NCI-H1417 treated with DMSO at 0.1 percent for 48 hours (cell line): ENCODE measurements around the gene C1orf21.

ENCODE experiments used
- DNase-seq: peaks from one replicate; lab custom pipeline; 2025; lab: John Stamatoyannopoulos, UW

C1orf21 gene

DNA sequence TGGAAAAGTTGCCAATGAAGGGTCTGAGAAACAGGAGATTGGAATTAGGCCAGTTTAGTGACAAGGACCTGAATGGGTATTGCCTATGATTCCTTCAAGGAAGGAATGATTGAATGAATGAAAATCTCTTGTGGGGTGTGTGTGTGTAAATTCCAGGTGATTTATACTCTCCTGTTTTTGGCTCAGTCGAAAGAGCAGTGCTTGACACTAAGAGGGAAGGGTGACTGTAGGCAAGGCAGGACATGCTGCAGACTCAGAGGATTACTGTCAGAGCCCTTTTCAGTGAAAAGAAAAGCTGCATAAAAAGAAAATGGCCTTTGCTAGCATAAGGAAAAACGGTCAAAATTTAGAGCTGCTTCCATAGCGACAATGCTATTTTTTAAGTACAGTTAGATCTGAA lies 30.1 kb downstream of the C1orf21 start:
- DNase-seq, result no peak

DNA sequence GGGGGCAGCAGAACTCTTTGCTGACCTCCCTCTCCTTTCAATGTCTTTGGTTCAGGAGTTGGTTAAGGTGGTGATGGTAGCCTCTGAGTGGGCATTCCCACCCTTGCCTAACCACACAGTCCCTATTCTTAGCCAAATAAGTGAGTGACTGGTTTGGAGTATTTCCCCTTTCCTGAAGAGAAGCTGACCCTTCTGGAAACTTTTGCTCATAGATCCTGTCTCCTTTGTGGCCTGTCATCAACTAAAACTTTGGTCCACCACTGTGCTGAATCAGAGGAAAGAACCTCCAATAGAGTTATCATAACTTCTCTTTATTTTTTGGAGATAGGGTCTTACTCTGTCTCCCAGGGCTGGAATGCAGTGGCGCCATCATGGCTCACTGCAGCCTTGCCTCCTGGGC lies 31.1 kb downstream of the C1orf21 start:
- DNase-seq, result no peak

DNA sequence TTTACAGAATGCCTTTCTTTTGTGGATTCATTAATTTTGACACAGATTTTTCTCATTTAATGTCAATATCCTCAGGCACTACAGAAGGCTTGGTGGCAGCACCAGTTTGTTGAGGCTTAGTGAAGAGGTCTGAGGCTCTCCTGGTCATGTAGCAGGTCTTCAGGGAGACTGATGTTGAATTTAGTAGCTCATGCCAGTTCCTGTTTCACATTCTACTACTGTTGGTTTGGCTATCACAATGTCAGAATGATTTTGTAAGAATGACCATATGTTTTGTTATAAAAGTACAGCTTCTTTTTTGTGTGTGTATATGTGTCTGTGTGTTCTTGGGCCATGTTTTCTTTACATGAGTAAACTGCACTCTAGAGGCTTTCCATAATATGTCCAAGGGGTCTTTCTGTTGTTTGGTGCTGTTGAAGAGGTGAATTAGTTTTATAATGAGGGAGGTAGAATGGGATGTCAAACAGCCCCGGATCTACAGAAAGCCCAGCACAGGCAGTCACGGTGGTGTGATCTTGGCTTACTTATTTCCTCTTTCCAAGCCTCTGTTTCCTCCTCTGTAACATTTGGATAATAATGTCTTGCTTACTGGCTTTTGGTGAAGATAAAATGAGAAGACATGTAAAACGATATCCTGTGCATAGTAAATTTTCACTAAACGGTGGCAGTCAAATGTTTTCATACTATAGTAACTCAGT lies 32.0 kb downstream of the C1orf21 start:
- DNase-seq, result no peak

GRCh38 chr1:184419350-184420161 lies 32.7 kb downstream of the C1orf21 start:
- DNase-seq, result no peak

GRCh38 chr1:184422490-184423233 lies 35.8 kb downstream of the C1orf21 start:
- DNase-seq, result no peak

- DNase-seq, result no peak
Measured at GRCh38 chr1:184423649-184424048, 36.8 kb downstream of the C1orf21 start.

- DNase-seq, result no peak
Measured at GRCh38 chr1:184424157-184424556, 37.3 kb downstream of the C1orf21 start.

GRCh38 chr1:184424945-184425344 lies 38.1 kb downstream of the C1orf21 start:
- no peak for DNase-seq

DNA sequence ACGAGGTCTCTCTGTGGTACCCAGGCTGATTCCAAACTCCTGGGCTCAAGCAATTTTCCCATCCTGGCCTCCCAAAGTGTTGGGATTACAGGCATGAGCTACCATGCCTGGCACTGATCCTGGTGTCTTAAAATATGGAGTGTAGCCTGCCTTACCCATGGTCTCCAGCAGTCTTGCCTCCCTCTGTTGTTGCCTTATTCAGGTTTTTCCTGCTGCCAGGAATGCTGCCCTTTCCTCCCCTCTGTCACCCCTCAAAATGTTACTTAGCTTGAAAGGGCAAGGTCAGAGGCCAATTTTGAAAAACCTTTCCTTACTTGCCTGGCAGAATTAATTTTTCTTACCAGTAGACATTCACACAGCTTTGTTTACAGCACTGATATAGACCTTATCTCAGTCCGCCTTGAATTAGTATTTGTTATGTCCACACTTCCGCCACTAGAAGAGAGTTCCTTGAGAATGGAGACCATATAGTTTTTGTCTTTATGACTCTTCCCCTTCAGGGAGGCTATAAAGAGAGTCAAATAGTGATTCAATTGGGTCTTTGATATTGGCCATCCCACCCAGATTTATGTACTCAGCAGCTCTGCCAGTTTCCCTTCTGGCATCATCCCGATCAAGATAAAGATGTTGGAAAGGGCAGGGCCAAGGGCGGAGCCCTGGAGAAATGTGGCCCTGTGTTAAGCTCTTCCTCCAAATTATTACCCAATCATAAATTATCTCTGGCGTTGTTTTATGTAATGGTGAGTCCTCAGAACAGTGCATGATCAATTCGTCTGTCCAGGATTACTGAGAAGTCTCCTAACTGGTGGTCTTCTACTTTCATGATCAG lies 38.8 kb downstream of the C1orf21 start:
- DNase-seq, result no peak

DNA sequence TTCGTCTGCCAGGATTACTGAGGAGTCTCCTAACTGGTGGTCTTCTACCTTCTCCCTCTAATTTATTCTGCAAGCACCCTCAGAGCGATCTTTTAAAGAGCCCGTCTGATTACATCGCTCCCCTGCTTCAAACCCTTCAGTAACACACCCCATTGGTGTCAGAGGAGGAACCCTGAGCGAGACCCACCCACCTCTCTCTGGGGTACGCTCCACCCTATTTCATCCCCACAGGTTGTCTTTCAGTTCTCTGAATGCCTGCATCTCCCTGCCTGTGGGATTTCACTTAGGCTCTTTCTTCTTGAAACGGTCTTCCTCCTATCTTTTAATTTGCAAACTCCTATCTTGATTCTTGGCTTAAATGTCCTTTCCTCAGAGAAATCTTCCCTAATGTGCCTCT lies 39.4 kb downstream of the C1orf21 start:
- DNase-seq, result no peak

GRCh38 chr1:184427722-184428121 lies 40.9 kb downstream of the C1orf21 start:
- DNase-seq, result no peak

- DNase-seq, result no peak
Measured at GRCh38 chr1:184428604-184429003, 41.8 kb downstream of the C1orf21 start.

- no peak for DNase-seq
Measured at GRCh38 chr1:184429335-184429734, 42.5 kb downstream of the C1orf21 start.

- DNase-seq, result peak; percentile 86
Measured at GRCh38 chr1:184433956-184434502, 47.2 kb downstream of the C1orf21 start.

DNA sequence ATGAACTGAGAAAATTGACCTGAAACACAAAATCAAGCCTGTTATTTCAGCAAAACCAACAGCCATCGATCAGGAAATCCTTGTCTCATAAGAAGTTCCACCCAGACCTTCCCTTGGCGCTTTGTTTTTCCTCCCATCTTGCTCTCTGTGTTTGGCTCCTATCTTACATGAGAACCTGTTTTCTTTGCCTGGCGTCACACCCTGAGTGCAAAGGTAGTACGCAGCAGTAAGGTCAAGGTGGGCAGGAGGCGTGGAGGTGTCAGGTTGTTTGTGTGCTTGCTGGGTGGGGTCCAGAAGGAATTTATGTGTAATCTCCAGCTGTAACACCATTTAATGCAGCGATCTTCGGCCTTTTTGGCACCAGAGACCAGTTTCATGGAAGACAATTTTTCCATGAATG lies 50.5 kb downstream of the C1orf21 start:
- DNase-seq, result no peak

- no peak for DNase-seq
Measured at GRCh38 chr1:184438363-184438762, 51.5 kb downstream of the C1orf21 start.

GRCh38 chr1:184442260-184442659 lies 55.4 kb downstream of the C1orf21 start:
- no peak for DNase-seq

GRCh38 chr1:184443201-184443600 lies 56.4 kb downstream of the C1orf21 start:
- no peak for DNase-seq

DNA sequence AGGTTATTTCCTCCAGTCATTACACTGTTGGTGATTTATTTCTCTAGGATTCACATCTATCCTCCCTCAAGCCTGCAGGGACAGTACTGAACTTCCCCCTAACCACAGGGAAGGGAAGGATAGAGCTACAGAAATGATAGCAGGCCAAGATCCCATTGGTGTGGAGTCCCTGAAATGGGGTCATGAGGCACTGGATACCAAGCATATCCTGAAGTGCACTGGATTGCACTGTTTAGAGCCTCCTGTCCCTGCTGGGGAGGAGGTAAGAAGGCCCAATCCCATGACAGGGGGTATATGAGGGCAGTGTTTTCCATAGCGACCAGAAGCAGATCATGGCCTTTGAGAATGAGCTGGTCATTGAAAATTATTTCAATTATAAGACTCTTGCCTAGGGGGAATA lies 56.8 kb downstream of the C1orf21 start:
- no peak for DNase-seq

DNA sequence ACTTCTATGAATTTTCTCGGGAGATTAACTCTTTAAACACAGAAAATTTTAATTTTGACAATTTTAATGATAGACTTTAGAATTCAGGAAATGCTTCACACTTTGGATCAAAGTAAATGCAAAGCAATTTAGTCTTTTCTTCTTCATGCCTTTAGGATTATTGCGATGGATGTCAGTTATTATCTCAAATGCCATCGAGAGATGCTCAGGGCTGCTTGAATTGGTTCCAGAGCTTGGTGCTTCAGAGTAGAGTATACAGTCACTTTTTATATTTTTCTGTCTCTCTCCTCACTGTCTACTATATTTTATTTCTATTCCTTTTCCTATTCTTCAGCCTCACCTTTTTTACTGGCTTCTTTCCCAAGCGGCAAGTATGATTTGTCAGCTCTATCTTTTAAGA lies 59.2 kb downstream of the C1orf21 start:
- no peak for DNase-seq

DNA sequence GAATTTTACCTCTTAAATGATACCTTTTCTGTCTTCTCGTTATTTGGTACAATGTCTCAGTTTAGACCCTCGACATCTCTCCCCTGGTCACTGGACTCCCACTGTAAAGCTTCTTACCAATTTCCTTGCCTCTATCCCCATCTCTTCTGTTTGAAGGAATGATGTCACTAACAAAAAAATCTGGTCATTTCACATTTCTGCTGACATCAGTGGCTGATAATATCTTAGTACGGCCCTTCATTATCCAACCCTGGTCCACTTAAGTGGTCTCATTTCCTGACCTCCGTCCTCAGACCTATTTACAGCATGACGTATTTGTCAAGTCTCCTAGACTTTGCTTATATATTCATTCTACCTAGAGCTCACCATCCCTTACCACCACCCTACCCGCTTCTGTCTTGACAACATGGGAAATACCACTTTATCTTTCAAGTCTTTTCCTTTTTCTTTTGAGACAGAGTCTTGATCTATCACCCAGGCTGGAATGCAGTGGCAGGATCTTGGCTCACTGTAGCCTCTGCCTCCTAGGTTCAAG lies 60.9 kb downstream of the C1orf21 start:
- DNase-seq, result no peak
